NCI-H69 (cell line): ENCODE data around the gene UBN1.

Experiments
- DNase-seq: peaks from one replicate; lab custom pipeline; 2025; lab: John Stamatoyannopoulos, UW

UBN1 gene

DNA sequence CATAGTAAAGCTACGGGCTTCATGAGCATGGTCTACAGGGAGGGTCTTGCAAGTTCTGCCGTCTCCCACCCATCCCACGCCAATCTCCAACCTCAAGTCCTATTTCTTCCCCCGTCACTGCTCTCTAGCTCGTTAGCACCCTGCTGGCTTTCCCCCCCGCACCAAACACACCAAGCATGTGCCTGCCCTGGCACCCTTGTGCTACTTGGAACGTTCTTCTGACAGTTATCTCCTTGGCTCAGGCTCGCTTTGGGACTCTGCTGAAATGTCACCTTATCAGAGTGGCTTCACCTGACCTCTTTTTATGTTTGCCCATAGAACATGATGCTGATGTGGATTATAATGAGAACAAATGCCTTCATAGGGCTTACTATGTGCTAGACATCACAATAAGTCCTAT, 22.1 kb upstream of the UBN1 start:
- no peak for DNase-seq

DNA sequence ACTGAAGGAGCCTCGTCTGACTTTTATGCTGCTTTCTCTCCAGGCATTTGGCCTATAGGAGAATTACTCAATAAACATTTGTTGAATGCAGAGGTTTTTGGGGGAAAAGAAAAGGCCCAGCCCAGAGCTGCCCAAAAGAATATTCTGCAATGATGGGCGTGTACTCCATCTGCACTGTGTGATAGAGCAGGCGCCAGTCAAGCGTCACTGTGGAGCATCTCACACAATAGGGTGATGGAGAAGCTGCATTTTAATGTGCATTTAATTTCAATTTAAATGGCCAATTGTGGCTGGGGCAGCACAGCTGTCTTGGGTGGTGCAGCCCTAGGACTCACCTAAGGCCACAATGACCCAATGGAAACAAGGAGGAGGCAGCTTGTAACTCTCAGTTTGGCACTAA, 20.8 kb upstream of the UBN1 start:
- DNase-seq, result no peak

DNA sequence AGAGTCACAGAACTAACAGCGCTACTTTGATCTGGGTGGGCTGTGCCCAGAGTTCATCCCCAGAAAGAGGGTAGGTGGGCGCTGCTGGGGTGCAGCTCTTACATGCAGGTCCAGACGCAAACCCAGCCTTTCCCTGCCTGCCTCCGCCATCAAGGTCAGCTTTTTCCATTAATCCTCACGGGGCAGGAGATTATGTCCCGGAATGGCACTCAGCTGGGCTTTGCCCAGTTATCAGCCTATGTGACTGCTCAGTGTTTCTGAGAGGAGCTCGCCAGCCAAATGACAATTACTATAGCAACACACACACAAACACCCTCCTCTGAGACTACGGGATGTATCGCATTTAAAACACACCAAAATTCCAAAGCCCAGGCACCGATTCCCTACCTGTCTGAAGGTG, 20.3 kb upstream of the UBN1 start:
- DNase-seq, result no peak

DNA sequence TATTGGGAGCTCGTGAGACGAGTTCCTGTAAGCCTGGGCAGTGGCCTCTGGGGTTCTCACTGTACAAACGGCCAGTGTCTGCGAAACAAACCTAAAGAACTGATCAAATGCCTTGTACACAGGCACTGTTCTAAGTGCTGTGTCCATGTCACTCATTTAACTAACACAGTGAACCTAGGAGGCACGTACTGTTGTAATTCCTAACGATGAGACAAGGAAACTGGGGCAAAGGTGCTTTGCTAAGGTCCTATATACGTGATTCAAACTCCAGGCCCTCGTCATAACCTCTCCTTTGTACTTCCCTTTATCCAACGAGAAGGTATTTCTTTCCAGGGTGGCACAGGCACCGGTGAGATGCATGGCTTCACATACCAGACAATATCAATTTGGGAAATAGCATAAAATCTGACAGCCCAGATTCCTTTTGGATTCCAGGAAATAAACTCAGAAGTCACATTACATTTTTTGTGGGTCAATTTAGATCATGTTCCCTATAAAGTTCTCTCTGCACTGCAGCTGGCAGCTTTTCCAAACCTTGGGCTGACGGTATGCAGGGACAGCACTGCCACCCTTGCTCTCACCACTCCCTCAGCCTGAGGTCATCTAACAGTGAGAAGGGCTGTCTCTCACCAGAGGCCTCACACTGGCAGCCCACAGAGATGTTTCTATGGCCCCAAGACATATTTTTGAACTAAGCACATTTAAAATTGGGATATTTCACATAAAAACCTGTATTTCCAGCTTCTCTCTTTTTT, 18.5 kb upstream of the UBN1 start:
- no peak for DNase-seq

DNA sequence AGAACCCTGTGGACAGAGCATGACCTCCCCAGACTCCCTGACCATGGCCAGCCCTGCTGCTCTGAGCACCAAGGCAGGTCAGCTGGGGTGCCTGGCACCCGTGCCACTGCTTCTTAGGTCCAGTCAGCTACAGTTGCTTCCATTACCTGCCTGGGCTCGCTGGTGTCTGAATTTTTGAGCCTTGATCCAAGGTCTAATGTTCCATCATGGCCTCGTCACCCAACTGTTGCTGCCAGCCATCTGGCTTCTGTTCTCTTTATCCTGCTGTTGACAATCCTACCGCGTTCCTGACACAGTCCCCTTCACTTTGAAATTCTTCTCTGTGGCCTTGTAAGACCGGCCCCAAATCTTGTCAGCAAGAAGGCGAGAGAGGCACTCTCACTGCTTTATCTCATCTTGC, 16.9 kb upstream of the UBN1 start:
- no peak for DNase-seq

DNA sequence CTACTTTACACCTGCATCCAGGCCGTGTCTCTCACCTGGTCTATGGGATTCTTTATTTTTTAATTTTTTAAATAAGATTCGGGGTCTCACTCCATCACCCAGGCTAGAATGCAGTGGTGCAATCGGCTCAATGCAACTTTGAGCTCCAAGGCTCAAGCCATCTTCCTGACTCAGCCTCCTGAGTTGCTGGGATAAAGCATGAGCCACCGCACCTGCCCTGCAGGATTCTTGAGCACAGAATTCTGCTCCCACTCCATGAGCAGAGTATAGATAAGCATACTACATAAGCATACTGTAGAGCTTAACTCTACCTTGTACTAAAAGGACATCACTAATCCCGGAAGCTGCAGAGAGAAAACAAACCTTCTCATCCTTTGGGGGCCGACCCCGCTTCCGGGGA, 15.7 kb upstream of the UBN1 start:
- no peak for DNase-seq

DNA sequence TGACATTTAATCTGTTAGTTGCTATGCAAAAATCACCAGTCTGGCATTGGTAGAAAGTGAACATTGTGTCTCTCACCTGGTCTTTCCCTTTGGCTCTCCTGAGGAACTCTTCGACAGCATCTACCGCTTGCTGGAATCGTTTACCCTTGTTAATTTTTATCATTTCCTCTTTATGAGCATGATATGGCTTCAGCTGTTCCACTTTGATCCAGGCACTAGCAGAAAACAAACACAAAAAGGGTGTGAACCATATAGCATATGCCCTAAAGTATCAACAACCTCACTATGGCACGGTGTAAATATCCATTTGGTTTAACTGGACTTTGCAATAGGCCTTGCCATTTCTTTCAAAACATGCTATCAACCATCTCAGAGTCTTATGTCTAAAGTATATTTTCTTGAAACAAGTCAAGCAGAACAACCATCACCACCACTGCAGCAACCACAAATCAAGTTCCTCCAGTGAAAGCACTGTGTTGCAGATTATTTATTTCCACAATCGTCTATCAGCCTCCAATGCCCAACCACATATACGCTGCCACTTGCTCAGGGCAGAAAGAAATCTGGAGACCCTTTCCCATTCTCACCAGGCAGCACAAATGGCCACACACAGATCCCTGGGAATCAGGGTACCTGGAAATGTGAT, 14.5 kb upstream of the UBN1 start:
- DNase-seq, result no peak

DNA sequence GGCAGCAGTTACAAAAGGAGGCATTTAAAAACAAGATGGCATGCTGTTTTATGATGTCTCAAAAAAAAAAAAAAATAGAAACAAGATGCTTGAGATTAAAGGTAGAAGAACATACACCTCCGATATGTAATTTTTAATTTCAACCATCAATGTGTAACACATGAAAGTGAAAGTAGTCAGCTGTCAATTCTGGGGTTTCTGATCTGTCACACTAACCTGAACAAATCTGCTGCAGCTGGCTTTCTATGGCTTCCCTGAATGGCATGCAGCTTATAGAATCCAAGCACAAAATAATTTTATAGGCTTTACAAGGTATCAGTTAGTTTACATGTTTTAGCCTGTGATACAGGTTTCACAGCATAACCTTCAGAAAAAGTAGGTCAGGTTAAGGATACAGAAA, 13.7 kb upstream of the UBN1 start:
- DNase-seq, result no peak

DNA sequence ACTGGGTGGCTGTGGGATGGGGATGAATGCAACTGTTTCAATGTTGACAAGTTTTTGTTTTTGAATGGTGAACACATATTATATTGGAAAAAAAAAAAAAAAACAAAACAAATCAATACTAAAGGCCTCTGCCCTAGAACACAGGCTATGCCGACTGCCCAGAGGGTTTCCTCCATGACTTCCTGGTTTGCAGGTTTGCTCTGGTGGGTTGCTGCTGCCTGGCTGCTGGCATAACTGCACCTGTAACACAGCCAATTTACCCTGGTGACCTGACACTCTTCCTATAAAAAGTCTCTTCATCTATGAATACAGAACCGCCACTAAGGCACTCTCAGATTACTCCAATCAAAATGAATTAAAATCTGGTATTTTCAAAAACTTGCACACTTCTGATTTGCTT, 10.6 kb upstream of the UBN1 start:
- no peak for DNase-seq

DNA sequence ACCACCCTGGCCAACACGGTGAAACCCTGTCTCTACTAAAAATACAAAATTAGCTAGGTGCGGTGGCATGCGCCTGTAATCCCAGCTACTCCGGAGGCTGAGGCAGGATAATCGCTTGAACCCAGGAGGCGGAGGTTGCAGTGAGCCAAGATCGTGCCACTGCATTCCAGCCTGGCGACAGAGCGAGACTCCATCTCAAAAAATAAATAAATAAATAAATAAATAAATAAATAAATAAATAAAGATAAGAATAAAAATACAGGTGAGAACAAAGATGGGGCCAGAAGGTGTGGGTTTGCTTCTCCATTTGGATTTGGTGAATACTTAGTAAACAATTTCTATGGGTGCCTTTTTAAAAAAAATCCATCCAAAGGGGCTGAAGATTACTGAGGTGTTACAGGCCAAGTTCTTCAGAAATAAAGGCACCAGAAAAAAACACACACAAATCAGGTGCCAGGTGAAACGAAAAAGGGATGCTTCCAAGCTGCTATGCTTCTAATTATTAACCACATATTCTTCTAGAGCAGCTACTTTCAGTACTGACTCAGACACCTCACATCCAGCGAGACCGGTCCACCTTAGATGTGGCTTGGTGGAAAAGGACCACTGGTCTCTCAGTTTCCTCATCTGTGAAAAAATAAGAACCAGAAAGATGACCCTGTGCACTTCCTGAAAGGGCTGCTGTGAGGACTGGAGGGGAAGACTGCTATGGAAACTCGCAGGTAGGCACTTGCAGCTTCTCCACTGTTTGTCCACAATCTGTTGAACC, 9.4 kb upstream of the UBN1 start:
- no peak for DNase-seq

DNA sequence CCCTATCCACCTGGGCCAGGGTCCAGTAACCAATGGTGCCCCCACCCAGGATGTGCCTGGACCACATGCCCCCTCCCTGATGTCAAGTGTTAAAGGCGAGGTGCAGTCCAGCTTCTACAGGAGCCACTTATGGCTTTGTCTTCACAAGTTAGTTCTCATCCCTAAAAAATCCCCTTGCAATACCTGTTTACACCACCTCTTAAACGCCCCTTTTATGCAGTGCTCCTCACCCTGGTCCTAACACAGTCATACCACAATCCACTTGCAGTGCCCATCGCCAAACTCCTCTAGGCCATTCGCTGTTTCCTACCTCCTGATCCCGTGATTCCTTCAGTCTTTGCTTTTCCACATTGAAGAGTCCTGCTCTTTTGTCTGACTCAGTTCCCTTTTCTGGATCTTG, 7.3 kb upstream of the UBN1 start:
- no peak for DNase-seq

DNA sequence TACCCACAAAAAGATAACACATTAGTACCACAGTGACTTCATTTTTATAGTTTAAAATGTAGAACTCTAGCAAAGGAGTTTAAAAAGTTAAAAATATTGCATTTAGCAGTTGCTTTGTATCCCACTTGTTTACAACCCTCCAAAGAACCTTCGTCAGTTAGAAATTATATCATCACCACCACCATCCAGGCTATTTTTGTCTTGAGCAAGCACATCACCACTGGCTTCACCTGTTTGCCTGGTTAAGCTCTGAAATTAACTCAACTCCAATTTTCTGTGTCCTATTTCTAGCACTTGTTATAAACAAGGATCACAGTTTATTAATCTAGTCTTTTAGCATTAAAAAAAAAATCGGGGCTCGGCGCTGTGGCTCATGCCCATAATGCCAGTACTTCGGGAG, 6.3 kb upstream of the UBN1 start:
- no peak for DNase-seq

DNA sequence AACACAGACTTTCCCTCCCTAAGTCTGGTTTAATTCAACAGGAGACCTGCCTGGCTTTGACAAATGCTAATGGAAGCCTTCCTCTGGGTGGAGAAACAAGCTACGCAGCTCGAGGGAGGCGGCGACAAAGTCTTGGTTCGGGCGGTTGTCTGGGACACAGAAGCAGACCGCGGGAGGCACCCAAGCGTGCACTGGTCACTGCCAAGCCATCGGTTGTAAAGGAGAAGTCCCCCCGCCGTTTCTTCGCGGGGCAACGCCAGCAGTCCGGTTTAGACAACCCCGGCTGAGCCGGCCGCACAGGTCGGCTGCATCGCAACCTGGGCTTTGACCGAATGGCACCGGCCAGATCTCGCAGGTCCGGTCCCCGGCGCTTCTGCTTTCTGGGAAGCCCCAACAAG, 779 bp upstream of the UBN1 start:
- peak; percentile 55 for DNase-seq

DNA sequence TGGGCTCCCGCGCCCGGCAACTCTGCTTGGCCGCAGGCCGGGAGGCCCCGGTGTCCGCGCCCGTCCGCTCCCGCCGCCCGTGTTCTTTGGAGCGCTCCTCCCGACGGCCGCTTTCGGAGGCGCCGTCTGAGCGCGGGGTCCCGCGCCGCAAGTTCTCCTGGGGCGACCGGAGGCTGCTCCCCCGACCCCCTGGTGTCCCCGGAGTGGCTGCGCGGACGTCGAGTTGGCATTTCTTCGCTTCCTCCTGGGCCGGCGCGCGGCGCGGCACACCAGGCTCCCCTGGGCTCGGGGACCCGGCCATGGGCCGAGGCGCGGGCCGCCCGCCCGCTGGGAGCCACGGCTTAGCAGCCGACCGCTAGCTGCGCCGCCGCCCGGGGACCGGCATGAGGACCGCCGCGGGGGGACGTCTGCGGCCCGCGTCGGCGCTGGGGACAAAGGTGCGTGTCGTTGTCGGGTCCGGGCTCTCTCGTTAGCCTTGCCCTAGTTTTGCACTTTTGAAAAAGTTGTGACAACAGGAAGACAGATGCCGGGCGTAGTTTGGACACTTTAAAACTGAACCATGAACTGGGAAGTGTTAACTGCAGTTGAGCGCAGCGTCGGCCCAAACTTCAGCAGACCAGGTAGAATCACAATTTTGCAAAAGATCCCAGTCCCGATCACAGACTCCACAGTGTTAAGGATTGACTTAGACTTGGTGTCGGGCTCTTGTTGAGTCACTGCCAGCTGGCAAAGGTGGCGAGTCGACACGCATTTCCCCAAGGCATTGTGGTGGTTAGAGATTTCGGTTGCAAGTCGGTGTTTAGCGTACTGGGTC, 700 bp downstream of the UBN1 start:
- peak; percentile 70 for DNase-seq

DNA sequence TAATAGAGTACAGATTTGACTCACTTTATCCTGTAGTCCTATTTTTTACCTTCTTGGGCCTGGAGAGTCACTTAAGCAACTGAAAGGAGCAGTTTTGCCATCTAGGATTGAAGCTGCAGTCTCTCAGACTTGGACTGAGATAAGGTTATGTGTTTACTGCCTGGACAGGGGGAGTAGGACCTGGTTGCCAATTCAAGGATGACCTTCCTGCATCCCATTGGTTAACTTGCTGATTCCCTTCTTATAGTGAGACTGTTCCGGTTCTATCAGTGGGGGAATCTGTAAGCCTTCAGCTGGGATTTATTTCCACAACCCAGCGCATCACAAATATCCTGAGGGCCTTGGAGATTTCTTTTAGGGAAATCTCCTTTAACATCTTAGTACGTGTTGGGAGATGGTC, 2.9 kb downstream of the UBN1 start:
- no peak for DNase-seq

DNA sequence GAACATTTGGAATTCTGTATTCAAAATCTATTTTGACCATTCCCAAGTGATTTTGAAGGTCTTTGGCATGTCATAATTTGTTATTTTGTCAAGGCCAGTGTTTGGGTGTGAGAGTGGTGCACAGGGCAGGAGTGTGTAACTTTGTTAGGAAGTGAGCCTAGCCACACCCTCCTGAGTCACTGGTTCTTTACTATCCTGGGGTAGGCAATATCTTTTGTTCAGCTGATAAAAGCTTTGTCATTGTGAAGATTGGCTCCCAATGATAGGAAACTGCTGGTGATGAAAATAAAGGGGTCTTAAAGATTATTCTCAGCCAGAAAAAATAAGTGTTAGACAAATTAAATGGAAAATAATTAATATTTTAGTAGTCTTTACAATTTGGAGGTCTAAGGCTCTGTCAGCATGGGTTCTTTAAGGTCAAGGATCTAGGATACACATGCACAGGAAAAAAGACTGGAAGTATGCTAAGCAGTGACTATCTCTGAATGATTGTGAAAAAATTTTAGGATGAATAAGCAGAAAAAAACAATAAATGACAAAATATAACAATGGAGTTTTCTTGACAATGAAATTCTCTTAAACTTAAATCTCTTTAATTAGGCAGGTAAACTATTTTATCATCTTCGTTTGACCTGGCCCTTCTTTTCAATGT, 5.1 kb downstream of the UBN1 start:
- no peak for DNase-seq

DNA sequence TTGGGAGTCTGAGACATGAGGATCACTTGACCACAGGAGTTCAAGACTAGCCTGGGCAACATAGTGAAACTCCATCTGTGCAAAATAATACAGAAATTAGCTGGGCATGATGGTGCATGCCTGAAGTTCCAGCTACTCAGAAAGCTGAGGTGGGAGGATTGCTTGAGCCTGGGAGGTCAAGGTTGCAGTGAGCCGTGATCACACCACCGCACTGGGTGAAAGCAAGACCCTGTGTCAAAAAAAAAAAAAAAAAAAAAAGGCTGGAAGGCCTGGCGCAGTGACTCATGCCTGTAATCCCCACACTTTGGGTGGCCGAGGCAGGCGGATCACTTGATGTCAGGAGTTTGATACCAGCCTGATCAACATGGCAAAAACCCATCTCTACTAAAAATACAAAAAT, 8.1 kb downstream of the UBN1 start:
- DNase-seq, result no peak

DNA sequence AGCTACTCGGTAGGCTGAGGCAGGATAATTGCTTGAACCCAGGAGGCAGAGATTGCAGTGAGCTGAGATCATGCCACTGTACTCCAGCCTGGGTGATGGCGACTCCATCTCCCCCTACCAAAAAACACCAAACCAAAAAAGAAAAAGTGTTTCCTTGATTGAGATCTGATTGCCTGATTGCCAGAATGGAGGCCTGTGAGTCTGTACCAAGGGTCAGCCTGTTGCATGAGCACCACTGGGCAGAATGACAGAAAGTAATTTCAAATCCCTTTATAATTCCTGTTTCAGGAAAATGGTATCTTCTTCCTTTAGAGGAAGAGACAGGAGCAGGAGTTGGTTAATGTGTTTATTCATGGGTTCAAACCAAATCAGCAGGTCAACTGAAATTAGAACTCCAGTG, 8.5 kb downstream of the UBN1 start:
- no peak for DNase-seq

DNA sequence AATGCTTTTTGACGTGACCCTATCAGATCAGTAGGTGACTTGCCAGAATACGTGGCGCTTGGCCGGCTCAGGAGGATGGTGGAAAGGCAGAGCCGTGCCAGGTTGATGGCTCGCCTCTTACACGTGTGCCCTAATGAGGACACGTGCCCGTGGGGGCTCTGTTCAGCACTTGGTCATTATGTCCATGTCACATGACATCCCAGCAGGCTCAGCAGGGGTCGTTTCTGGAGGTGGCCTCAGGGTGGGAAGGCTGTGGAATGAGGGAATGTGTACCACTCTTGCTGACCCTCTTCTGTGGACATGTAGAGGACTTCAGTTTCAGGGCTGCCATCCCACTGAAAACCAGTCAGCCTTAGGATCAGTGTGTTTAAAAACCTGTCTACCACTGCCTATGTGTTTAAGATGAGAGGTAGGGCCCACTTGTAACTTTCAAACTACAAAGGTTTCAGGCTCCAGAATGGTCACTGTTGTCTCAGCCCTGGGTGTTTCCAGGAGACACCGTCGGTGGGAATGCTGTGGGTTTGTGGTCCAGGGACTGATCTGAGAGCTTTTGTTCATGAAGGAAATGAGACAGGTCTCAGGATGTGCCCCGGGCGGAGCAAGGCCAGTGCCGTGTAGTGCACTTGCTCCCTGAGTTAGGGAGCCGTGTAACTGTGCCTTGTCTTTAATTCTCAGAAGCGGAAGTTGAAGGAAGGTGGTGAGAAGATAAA, 12.1 kb downstream of the UBN1 start:
- DNase-seq, result no peak

DNA sequence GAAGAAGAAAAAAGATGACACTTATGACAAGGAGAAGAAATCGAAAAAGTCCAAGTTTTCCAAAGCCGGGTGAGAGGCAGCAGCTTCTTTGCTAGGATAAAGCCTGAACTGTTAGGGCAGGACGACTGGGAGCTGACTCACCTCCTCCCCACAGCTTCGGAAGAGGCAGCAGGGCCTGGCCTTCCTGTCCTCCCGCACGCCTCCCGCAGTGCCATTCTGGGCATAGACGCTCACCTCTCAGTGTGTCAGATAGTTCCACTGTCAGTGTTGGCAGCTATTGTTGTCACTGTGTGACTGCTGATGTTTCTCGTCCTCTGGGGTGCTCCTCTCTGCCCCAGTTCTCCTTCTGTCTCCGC, 12.6 kb downstream of the UBN1 start:
- no peak for DNase-seq

DNA sequence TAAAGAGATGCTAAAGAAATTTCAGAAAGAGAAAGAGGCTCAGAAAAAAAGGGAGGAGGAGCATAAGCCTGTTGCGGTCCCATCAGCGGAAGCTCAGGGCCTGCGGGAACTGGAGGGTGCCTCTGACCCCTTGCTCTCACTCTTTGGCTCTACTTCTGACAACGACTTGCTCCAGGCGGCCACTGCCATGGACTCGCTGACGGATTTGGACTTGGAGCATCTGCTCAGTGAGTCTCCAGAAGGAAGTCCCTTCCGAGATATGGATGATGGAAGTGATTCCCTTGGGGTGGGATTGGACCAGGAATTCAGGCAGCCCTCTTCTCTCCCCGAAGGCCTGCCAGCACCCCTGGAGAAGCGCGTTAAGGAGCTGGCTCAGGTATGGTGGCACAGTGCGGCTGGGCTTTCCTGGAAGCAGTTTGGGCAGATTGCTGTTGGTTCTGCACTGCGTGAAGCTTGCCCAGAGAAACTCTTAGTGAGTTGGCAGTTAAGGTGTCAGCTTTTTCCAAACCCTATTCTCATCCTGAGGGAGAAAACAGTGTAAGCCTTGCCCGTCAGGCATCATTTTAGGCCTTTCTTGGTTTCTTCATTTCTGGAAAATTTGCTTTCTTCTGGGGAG, 13.6 kb downstream of the UBN1 start:
- no peak for DNase-seq
